ENCODE results near the gene CFAP46. TPM values are rescaled to one million over a fixed set of nuclear protein-coding genes. Genes with fewer than 3 reads are reported as not detected.

The CFAP46 gene
- total RNA-seq, 2 experiments from 2014 or later: not detected

- Histone ChIP-seq H3K27ac (ENCODE audit: low read depth, low read length, poor library complexity, severe bottlenecking) (no peak overlapping the region), H3K4me1 (ENCODE audit: insufficient read depth, low read length, poor library complexity, severe bottlenecking) (no peaks in the 10 kb centered on the region), H3K4me3 (ENCODE audit: low read depth, low read length, poor library complexity, severe bottlenecking) (no peak overlapping the region), H3K4me2 (ENCODE audit: low read length) (no peak overlapping the region), H3K9me3 (ENCODE audit: low read length) (no peaks in the 10 kb centered on the region), H3K9me2 (ENCODE audit: insufficient read depth, low read length) (no peaks in the 10 kb centered on the region), H3K36me3 (ENCODE audit: insufficient read depth, low read length) (no peaks in the 10 kb centered on the region), H4K20me1 (ENCODE audit: insufficient read depth, low read length) (no peaks in the 10 kb centered on the region), H3K79me2 (ENCODE audit: insufficient read depth, low read depth, low read length) (no peaks in the 10 kb centered on the region), H2AFZ (ENCODE audit: low read length) (no peak overlapping the region)
- DNase-seq (ENCODE audit: low spot score): no peak
- TF ChIP-seq EZH2phosphoT487 (IDR thresholded peaks at IDR 0.05; ENCODE audit: borderline replicate concordance, low read depth, low read length) (no peak), CTCF (conservative IDR thresholded peaks at IDR 0.05; ENCODE audit: low read length) (no peak)
- intact Hi-C loops (cut with micrococcal nuclease; ENCODE audit: unreplicated experiment): no loop called here
- ChIA-PET POLR2A (no interaction called here), CTCF (ENCODE audit: unreplicated experiment) (no interaction called here)
- no TSS peak for BruUV-seq (replicated peaks)
These were observed 30.0 kb upstream of the CFAP46 start for GRCh38 chr10:132972149-132972985.

- Histone ChIP-seq H3K36me3 (ENCODE audit: insufficient read depth, low read length) (no peaks in the 10 kb centered on the region), H3K27ac (ENCODE audit: low read depth, low read length, poor library complexity, severe bottlenecking) (no peak overlapping the region), H3K4me1 (ENCODE audit: insufficient read depth, low read length, poor library complexity, severe bottlenecking) (no peaks in the 10 kb centered on the region), H3K4me3 (ENCODE audit: low read depth, low read length, poor library complexity, severe bottlenecking) (no peak overlapping the region), H3K79me2 (ENCODE audit: insufficient read depth, low read depth, low read length) (no peaks in the 10 kb centered on the region), H2AFZ (ENCODE audit: low read length) (no peak overlapping the region), H3K9me2 (ENCODE audit: insufficient read depth, low read length) (no peaks in the 10 kb centered on the region), H3K9me3 (ENCODE audit: low read length) (no peaks in the 10 kb centered on the region), H3K4me2 (ENCODE audit: low read length) (no peak overlapping the region), H4K20me1 (ENCODE audit: insufficient read depth, low read length) (no peaks in the 10 kb centered on the region)
- no peak for TF ChIP-seq CTCF (conservative IDR thresholded peaks at IDR 0.05; ENCODE audit: low read length)
- TF ChIP-seq EZH2phosphoT487 (IDR thresholded peaks at IDR 0.05; ENCODE audit: borderline replicate concordance, low read depth, low read length): no peak
- CTCF ChIA-PET (ENCODE audit: unreplicated experiment): no interaction called here
- no peak for DNase-seq (ENCODE audit: low spot score)
- BruUV-seq (replicated peaks): no TSS peak
- POLR2A ChIA-PET: no interaction called here
- intact Hi-C loops (cut with micrococcal nuclease; ENCODE audit: unreplicated experiment): no loop called here
These were observed 29.2 kb upstream of the CFAP46 start for GRCh38 chr10:132971448-132972148.
